ENCODE data around the gene LCMT1. TPM values are rescaled to one million over a fixed set of nuclear protein-coding genes. Genes with fewer than 3 reads are reported as not detected.

Gene LCMT1
- total and polyA plus RNA-seq, 2 of the 13 experiments (the other 11 are each of a cell fraction or from before 2014, with no cell fraction given), result 41.2 to 48.7 TPM

DNA sequence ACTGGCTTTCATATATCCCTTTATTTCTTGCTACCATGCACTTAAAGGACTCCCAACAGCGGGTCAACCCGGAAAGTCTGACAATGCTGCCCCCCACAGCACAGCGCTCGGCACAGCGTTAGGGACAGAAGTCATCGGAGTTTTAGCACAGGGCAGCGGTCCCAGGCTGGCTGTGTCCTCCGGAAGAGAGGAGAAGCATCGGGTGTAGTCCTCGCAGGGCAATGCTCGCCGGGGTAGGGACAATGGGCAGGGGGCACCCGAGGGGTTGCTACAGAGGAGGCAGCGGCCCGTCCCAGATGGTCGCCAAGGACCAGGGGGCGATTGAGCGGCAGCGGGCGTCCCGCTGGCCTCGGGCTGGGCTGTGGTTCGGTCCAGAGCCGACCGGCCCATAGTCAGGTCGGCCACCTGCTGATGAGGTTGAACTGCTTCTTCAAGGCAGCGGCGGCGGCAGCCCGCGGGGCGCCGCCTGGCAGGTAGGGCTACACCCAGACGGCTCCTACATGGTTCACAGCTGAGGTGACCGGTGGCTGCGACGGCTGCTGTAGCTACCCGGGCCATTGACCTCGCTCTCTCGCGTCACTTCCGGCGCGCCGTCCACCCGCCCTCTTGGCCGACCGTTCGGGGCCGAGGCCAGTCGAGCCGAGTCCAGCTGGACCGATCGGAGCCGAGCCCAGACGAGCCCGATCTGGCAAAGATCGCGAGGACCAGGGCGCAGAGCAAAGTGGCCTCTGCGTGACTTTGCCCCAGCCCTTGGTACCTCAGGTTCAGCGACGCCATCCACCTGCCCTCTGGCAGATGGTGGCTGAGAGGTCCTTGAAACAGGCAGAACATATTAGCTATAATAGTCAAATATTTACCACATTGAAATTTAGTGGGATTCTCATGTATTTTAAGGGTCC is 4.7 kb upstream of the LCMT1 start (continued):
- TF ChIP-seq FOXP1 (IDR thresholded peaks at IDR 0.05) (no peak), FOXP1 (CRISPR knock-in tag; IDR thresholded peaks at IDR 0.05) (no peak; the same call in 1 of the 2 replicates), NAIF1 (CRISPR knock-in tag; IDR thresholded peaks at IDR 0.05; ENCODE audit: borderline replicate concordance) (no peak), AKAP8 (CRISPR knock-in tag; IDR thresholded peaks at IDR 0.05) (peak; percentile 65; the same call in 1 of the 2 replicates), TBL1XR1 (IDR thresholded peaks at IDR 0.05; ENCODE audit: borderline replicate concordance, low read length, partially characterized antibody) (peak; percentile 50), ATF7 (IDR thresholded peaks at IDR 0.05) (no peak), ATF7 (CRISPR knock-in tag; IDR thresholded peaks at IDR 0.05) (no peak; the same call in 1 of the 2 replicates), GZF1 (CRISPR knock-in tag; IDR thresholded peaks at IDR 0.05) (no peak), GABPB1 (CRISPR knock-in tag; IDR thresholded peaks at IDR 0.05) (peak; percentile 100), YY1 (IDR thresholded peaks at IDR 0.05; ENCODE audit: insufficient read depth, insufficient replicate concordance, low read depth, low read length) (peak; percentile 88), NFIB (CRISPR knock-in tag; IDR thresholded peaks at IDR 0.05; ENCODE audit: borderline replicate concordance) (no peak), ZNF432 (CRISPR knock-in tag; IDR thresholded peaks at IDR 0.05; ENCODE audit: borderline replicate concordance) (peak; percentile 71; the same call in 1 of the 2 replicates), SNAPC2 (CRISPR knock-in tag; IDR thresholded peaks at IDR 0.05) (no peak)
- TF ChIP-seq, protein P1, sequence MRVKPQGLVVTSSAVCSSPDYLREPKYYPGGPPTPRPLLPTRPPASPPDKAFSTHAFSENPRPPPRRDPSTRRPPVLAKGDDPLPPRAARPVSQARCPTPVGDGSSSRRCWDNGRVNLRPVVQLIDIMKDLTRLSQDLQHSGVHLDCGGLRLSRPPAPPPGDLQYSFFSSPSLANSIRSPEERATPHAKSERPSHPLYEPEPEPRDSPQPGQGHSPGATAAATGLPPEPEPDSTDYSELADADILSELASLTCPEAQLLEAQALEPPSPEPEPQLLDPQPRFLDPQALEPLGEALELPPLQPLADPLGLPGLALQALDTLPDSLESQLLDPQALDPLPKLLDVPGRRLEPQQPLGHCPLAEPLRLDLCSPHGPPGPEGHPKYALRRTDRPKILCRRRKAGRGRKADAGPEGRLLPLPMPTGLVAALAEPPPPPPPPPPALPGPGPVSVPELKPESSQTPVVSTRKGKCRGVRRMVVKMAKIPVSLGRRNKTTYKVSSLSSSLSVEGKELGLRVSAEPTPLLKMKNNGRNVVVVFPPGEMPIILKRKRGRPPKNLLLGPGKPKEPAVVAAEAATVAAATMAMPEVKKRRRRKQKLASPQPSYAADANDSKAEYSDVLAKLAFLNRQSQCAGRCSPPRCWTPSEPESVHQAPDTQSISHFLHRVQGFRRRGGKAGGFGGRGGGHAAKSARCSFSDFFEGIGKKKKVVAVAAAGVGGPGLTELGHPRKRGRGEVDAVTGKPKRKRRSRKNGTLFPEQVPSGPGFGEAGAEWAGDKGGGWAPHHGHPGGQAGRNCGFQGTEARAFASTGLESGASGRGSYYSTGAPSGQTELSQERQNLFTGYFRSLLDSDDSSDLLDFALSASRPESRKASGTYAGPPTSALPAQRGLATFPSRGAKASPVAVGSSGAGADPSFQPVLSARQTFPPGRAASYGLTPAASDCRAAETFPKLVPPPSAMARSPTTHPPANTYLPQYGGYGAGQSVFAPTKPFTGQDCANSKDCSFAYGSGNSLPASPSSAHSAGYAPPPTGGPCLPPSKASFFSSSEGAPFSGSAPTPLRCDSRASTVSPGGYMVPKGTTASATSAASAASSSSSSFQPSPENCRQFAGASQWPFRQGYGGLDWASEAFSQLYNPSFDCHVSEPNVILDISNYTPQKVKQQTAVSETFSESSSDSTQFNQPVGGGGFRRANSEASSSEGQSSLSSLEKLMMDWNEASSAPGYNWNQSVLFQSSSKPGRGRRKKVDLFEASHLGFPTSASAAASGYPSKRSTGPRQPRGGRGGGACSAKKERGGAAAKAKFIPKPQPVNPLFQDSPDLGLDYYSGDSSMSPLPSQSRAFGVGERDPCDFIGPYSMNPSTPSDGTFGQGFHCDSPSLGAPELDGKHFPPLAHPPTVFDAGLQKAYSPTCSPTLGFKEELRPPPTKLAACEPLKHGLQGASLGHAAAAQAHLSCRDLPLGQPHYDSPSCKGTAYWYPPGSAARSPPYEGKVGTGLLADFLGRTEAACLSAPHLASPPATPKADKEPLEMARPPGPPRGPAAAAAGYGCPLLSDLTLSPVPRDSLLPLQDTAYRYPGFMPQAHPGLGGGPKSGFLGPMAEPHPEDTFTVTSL (CRISPR knock-in tag; IDR thresholded peaks at IDR 0.05; ENCODE audit: borderline replicate concordance), result 0 out of 2 replicates have a peak, but pooled peaks have one; percentile 54
- TF ChIP-seq, protein P2, sequence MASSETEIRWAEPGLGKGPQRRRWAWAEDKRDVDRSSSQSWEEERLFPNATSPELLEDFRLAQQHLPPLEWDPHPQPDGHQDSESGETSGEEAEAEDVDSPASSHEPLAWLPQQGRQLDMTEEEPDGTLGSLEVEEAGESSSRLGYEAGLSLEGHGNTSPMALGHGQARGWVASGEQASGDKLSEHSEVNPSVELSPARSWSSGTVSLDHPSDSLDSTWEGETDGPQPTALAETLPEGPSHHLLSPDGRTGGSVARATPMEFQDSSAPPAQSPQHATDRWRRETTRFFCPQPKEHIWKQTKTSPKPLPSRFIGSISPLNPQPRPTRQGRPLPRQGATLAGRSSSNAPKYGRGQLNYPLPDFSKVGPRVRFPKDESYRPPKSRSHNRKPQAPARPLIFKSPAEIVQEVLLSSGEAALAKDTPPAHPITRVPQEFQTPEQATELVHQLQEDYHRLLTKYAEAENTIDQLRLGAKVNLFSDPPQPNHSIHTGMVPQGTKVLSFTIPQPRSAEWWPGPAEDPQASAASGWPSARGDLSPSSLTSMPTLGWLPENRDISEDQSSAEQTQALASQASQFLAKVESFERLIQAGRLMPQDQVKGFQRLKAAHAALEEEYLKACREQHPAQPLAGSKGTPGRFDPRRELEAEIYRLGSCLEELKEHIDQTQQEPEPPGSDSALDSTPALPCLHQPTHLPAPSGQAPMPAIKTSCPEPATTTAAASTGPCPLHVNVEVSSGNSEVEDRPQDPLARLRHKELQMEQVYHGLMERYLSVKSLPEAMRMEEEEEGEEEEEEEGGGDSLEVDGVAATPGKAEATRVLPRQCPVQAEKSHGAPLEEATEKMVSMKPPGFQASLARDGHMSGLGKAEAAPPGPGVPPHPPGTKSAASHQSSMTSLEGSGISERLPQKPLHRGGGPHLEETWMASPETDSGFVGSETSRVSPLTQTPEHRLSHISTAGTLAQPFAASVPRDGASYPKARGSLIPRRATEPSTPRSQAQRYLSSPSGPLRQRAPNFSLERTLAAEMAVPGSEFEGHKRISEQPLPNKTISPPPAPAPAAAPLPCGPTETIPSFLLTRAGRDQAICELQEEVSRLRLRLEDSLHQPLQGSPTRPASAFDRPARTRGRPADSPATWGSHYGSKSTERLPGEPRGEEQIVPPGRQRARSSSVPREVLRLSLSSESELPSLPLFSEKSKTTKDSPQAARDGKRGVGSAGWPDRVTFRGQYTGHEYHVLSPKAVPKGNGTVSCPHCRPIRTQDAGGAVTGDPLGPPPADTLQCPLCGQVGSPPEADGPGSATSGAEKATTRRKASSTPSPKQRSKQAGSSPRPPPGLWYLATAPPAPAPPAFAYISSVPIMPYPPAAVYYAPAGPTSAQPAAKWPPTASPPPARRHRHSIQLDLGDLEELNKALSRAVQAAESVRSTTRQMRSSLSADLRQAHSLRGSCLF (CRISPR knock-in tag; IDR thresholded peaks at IDR 0.05; ENCODE audit: borderline replicate concordance), result 0 out of 2 replicates have a peak, but pooled peaks have one; percentile 14
- TF ChIP-seq, protein P3, sequence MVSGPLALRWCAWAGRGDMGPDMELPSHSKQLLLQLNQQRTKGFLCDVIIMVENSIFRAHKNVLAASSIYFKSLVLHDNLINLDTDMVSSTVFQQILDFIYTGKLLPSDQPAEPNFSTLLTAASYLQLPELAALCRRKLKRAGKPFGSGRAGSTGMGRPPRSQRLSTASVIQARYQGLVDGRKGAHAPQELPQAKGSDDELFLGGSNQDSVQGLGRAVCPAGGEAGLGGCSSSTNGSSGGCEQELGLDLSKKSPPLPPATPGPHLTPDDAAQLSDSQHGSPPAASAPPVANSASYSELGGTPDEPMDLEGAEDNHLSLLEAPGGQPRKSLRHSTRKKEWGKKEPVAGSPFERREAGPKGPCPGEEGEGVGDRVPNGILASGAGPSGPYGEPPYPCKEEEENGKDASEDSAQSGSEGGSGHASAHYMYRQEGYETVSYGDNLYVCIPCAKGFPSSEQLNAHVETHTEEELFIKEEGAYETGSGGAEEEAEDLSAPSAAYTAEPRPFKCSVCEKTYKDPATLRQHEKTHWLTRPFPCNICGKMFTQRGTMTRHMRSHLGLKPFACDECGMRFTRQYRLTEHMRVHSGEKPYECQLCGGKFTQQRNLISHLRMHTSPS (CRISPR knock-in tag; IDR thresholded peaks at IDR 0.05; ENCODE audit: low read depth), result 0 out of 2 replicates have a peak, but pooled peaks have one; percentile 29
